Omental fat pad (tissue), 4 donors: ENCODE measurements around the gene CRIP1. TPM values are rescaled to one million over a fixed set of nuclear protein-coding genes. Genes with fewer than 3 reads are reported as not detected.

Source experiments
- ATAC-seq: fragments of 150-250 bp; one replicate; pipeline ENCODE4 v1.9.1; 2016; ENCODE audit warnings: mild to moderate bottlenecking, moderate library complexity; ENCODE audit not compliant: low FRiP score
- DNase-seq: peaks from one replicate; pipeline ENCODE4 v3.0.0-alpha.2; 2019; ENCODE audit warnings: low spot score
- total RNA-seq, 4 donors: library from RNA; depleted of rRNA; stranded (reverse); fragments of >200 nt; gene quantifications; one replicate each; pipeline ENCODE4 v1.1.0, GENCODE V29; 2016
- TF ChIP-seq, protein P1 (sequence below), 3 donors: fragments of 450-650 bp; IDR thresholded peaks; one replicate each; pipeline ENCODE4 v1.5.1; 2016 to 2017; ENCODE audit warnings: antibody characterized with exemption in 3 of 3, mild to moderate bottlenecking in 3 of 3, moderate library complexity in 2 of 3

The CRIP1 gene
- total RNA-seq, 4 donors from 2014 or later = 18.5 to 88.6 (median 43.9) TPM

DNA sequence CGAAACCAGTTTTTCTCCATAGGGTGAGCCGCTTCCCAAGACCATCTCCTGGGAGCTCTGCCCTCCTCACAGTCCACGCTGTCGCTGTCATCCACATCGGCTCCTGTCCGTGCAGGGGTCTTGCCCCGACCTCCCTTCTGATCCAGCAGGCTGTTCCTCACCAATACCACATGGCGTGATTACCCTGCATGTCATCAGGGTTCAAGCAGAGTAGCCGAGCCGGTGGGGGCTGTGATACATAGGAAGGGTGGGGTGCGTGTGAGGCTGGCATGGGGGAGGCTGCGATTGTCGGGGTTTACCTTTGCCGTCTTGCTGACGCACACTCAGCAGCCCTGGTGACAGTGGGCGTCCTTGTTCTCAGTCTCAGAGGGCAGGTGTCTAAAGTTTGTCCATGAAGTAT lies 21.4 kb downstream of the CRIP1 start:
- TF ChIP-seq, protein P1, sequence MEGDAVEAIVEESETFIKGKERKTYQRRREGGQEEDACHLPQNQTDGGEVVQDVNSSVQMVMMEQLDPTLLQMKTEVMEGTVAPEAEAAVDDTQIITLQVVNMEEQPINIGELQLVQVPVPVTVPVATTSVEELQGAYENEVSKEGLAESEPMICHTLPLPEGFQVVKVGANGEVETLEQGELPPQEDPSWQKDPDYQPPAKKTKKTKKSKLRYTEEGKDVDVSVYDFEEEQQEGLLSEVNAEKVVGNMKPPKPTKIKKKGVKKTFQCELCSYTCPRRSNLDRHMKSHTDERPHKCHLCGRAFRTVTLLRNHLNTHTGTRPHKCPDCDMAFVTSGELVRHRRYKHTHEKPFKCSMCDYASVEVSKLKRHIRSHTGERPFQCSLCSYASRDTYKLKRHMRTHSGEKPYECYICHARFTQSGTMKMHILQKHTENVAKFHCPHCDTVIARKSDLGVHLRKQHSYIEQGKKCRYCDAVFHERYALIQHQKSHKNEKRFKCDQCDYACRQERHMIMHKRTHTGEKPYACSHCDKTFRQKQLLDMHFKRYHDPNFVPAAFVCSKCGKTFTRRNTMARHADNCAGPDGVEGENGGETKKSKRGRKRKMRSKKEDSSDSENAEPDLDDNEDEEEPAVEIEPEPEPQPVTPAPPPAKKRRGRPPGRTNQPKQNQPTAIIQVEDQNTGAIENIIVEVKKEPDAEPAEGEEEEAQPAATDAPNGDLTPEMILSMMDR (IDR thresholded peaks at IDR 0.05) = no peak
- ATAC-seq (no peak), DNase-seq (peak; percentile 16)

DNA sequence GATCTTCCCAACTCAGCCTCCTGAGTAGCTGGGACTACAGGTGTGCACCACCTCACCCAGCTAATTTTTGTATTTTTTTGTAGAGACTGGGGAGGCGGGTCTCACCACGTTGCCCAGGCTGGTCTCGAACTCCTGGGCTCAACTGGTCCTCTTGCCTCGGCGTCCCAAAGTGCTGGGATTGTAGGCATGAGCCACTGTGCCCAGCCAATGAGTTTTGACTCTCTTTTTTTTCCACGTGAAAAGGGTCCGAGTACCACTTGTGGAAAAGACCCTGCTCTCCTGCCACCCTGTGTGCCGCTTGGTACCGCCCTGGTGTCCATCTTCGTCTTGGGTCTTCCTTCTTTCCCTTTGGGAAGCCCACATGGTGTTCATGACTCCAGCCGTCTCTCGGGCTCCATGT lies 21.9 kb downstream of the CRIP1 start:
- TF ChIP-seq, protein P1 (IDR thresholded peaks at IDR 0.05) = no peak
- DNase-seq (no peak), ATAC-seq (no peak)

DNA sequence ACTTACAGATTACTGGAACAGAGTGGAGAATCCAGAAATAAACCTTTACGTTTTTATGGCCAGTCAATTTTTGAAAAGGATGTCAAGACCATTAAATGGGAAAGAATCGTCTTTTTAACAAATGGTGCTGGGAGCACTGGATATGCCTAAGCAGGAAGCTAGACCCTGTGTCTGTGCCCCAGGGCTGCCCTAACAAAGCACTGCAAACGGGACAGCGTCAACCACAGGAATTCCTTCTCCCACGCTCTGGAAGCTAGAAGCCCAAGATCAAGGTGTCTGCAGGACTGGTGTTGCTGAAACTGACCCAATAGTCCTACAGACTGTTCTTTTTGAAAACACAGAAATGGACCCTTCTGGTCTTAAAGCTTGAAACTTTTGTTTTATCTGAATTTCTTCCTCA lies 30.4 kb downstream of the CRIP1 start:
- no peak for ATAC-seq
- no peak for DNase-seq
- TF ChIP-seq, protein P1 (IDR thresholded peaks at IDR 0.05) = no peak

DNA sequence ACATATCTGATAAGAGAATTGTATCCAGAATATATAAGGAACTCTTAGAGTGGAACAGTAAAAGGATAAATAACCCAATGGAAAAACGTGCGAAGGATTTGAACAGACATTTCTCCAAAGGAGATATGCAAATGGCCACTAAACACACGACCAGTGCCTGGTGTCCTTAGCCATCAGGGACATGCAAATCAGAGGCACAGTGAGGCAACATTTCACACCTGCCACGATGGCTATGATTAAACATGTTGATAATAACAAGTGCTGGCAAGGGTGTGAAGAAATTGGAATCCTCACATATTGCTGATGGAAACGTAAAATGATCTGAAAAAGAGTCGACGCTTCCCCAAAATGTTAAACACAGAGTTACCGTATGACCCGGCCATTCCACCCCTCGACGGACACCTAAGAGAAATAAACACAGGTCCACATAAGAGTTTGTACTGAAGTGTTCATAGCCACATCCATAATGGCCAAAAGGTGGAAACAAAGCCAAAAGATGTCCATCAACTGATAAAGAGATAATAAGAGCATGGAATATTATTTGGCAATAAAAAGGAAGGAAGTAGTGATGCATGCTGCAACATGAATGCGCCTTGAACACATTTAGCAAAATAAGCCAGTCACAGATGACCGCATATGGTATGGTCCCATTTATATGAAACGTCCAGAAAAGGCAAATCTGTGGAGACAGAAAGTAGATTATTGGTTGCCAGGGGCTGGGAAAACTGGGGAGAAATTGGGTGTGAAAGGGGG lies 33.4 kb downstream of the CRIP1 start:
- ATAC-seq = no peak
- no peak for DNase-seq
- TF ChIP-seq, protein P1 (IDR thresholded peaks at IDR 0.05) = no peak

DNA sequence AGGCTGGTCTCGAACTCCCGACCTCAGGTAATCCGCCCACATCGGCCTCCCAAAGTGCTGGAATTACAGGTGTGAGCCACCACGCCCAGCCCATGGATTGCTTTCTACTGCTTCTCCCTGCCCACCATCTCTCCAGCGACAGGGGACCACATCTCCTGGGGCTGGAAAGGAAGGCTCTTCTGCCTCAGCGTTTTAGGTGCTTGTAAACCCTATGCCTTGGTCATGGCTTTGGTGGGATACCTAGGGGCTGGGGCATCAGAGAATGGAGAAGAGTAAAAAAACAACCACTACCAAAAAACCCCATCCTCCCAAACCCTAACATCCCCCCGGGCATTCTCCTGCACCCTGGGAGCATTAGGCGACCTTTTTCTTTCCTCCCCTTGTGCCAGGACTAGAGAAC lies 38.6 kb downstream of the CRIP1 start:
- no peak for ATAC-seq
- TF ChIP-seq, protein P1 (IDR thresholded peaks at IDR 0.05) = no peak
- no peak for DNase-seq

DNA sequence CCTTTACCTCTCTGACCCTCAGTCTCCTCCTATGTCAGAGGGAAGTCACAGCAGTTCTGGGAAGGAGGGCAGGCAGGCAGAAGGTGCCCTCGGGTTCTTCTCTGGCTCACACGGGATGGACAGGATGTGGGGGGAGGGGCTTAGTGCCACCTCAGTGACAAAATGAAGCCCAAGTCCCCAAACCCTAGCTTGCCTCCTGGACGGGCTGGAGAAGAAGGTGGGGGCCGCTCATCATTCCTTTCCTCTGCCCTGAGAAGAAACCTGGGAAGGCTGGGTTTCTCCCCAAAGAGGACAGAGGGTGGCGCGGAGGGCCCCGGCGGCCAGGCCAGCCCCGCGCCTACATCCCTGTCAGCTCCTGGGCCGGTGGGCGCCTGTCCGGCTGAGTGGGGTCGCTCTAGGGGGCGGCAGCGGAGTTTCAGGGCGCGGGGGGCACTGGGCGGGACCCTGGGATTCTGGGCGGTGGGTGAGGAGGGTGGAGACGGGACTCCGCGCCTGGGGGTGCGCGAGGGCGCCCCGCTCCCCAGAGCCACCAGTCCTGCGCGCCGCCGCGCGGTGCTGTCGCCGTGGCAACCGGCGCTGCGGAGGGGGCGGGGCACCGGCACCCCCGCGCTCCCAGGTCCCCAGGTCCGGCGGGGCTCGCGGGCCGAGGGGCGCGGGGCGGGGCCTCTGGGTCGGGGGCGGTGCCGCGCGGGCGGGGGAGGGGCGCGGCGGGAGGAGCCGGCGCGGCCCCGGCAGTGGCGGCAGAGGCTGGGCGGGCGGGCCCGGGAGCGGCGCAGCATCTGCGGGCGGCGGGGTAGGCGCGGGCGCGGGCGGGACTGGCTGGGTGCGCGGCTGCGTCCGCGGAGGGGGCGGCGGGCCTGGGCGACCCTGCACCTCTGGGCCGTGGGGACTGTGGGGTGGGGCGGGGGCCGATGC lies 39.4 kb downstream of the CRIP1 start, which contains the start of gene TMEM121:
Gene TMEM121, plus strand, starts transcription at position 723 of the 915 bp plus-strand sequence. CDS start 2,252 bp downstream, outside the sequence.
- ATAC-seq (peak; percentile 37), DNase-seq (no peak)
- TF ChIP-seq, protein P1 (IDR thresholded peaks at IDR 0.05) = no peak
